HepG2 (cell line): ENCODE measurements around the gene FAP. TPM values are rescaled to one million over a fixed set of nuclear protein-coding genes. Genes with fewer than 3 reads are reported as not detected.

Experiments used
- ATAC-seq: fragments of 200-7000 bp; cut with Tn5 transposase; 3 replicates; pipeline ENCODE4 v1.9.1; 2020; ENCODE audit warnings: mild to moderate bottlenecking, moderate library complexity
- BruUV-seq: library from RNA; stranded (reverse); fragments of 400-500 nt; replicated peaks from 2 replicates; lab custom pipeline; 2021; lab: Mats Ljungman, UMichigan
- CTCF ChIA-PET: fragments of 300-600 bp; formaldehyde crosslinking; extraction: SDS; loops from one replicate; lab custom pipeline; 2021; ENCODE audit warnings: low total read pairs, inconsistent platforms, low intra/inter-chr PET ratio; lab: Yijun Ruan, JAX
- POLR2A ChIA-PET: fragments of 350-600 bp; sonication (Branson Sonifier 250); formaldehyde crosslinking; loops from one replicate; lab custom pipeline; 2020; ENCODE audit warnings: antibody characterized with exemption, inconsistent platforms; lab: Yijun Ruan, JAX
- DNase-seq: peaks from one replicate; pipeline ENCODE4 v3.0.0-alpha.2; 2015; ENCODE audit warnings: low spot score
- FAIRE-seq: peaks from 3 replicates; lab custom pipeline; 2011; peaks lifted over from hg19 to GRCh38; lab: Jason Lieb, UNC
- H2AFZ ChIP-seq: one replicate; pipeline ENCODE4 v1.6.1; 2011; ENCODE audit warnings: low read length, inconsistent platforms
- H3K27ac ChIP-seq: fragments of 300-600 bp; 3 replicates; pipeline ENCODE4 v1.8.0; 2011; ENCODE audit warnings: mixed run types, mild to moderate bottlenecking, mixed read lengths, low read length, inconsistent platforms; ENCODE audit not compliant: insufficient read depth; ENCODE audit errors: extremely low read length
- H3K27me3 ChIP-seq, 2 experiments: fragments of 200-600 bp in 1 of 2; 2 replicates in 1 of 2; 3 replicates in 1 of 2; pipeline versions ENCODE4 v1.6.0 to v1.8.0; 2011; ENCODE audit warnings: low read length in 2 of 2, mild to moderate bottlenecking in 2 of 2, moderate library complexity in 2 of 2, inconsistent platforms in 1 of 2; ENCODE audit not compliant: insufficient read depth in 2 of 2, control insufficient read depth in 1 of 2
- H3K36me3 ChIP-seq, 2 experiments: fragments of 200-600 bp in 1 of 2; replicated peaks in 1 of 2; 2 replicates in 1 of 2; 3 replicates in 1 of 2; pipeline versions ENCODE4 v1.5.1 to v1.8.0; 2011; ENCODE audit warnings: low read length in 2 of 2, inconsistent platforms in 1 of 2; ENCODE audit not compliant: insufficient read depth in 2 of 2, control insufficient read depth in 1 of 2
- H3K4me1 ChIP-seq: 2 replicates; pipeline ENCODE4 v1.5.1; 2012; ENCODE audit warnings: low read length, inconsistent platforms; ENCODE audit not compliant: insufficient read depth
- H3K4me2 ChIP-seq: 2 replicates; pipeline ENCODE4 v1.6.0; 2011; ENCODE audit warnings: low read depth, low read length, inconsistent platforms
- H3K4me3 ChIP-seq, 3 experiments: fragments of 200-600 bp in 1 of 3; sonication (generic), shearing (Covaris generic) in 1 of 3; replicated peaks in 1 of 3; 2 replicates each; pipeline ENCODE4 v1.5.1; 2011 to 2016; ENCODE audit warnings: low read length in 3 of 3, inconsistent platforms in 2 of 3, low read depth in 2 of 3, mild to moderate bottlenecking in 2 of 3, control low read depth in 1 of 3, mixed read lengths in 1 of 3; ENCODE audit not compliant: insufficient read depth in 1 of 3
- H3K79me2 ChIP-seq: one replicate; pipeline ENCODE4 v1.6.1; 2011; ENCODE audit warnings: low read length, inconsistent platforms; ENCODE audit not compliant: insufficient read depth
- H3K9ac ChIP-seq: 2 replicates; pipeline ENCODE4 v1.6.0; 2011; ENCODE audit warnings: mild to moderate bottlenecking, low read depth, low read length, inconsistent platforms; ENCODE audit not compliant: insufficient read depth
- H3K9me3 ChIP-seq: 2 replicates; pipeline ENCODE4 v1.5.1; 2012; ENCODE audit warnings: mild to moderate bottlenecking, low read length
- H4K20me1 ChIP-seq: 2 replicates; pipeline ENCODE4 v1.6.0; 2011; ENCODE audit warnings: inconsistent platforms, mild to moderate bottlenecking, low read length, moderate library complexity; ENCODE audit not compliant: insufficient read depth
- AKAP8 ChIP-seq: sonication (generic); formaldehyde crosslinking; IDR thresholded peaks from 2 replicates; pipeline ENCODE4 v1.5.1; 2020; ENCODE audit warnings: mild to moderate bottlenecking, missing genetic modification reagents
- ASH2L ChIP-seq: fragments of 300-600, 200-600 bp; sonication (generic); IDR thresholded peaks from 2 replicates; pipeline ENCODE4 v1.7.0; 2017; ENCODE audit warnings: low read depth, mild to moderate bottlenecking, moderate library complexity, mixed read lengths, low read length; ENCODE audit not compliant: insufficient read length
- DBP ChIP-seq: sonication (generic); formaldehyde crosslinking; IDR thresholded peaks from 2 replicates; pipeline ENCODE4 v1.4.0; 2020; ENCODE audit warnings: missing genetic modification reagents; ENCODE audit errors: not compliant biosample characterization
- KLF15 ChIP-seq: sonication (generic); formaldehyde crosslinking; IDR thresholded peaks from 2 replicates; pipeline ENCODE4 v1.8.1; 2023; ENCODE audit warnings: borderline replicate concordance, mild to moderate bottlenecking, inconsistent platforms, missing genetic modification reagents, mixed read lengths
- MIXL1 ChIP-seq: IDR thresholded peaks from 2 replicates; pipeline ENCODE4 v1.6.1; 2016
- ZBTB43 ChIP-seq: sonication (generic); formaldehyde crosslinking; conservative IDR thresholded peaks from 2 replicates; pipeline ENCODE4 v1.4.0; 2020; ENCODE audit warnings: missing genetic modification reagents
- ZFY ChIP-seq: sonication (generic); formaldehyde crosslinking; IDR thresholded peaks from 2 replicates; pipeline ENCODE4 v1.4.0; 2020; ENCODE audit warnings: missing genetic modification reagents
- ZNF563 ChIP-seq: sonication (generic); formaldehyde crosslinking; IDR thresholded peaks from 2 replicates; pipeline ENCODE4 v1.8.0; 2022; ENCODE audit warnings: mild to moderate bottlenecking, moderate library complexity, missing genetic modification reagents
- whole genome bisulfite sequencing: methylation state at CpG from one replicate; pipeline ENCODE4 v1.1.6; 2017; ENCODE audit warnings: low lambda C conversion rate; 5-methylcytosine and 5-hydroxymethylcytosine counted together
- in situ Hi-C: cut with HindIII; loops from 2 replicates; pipeline ENCODE4 v1.10.0; 2017; ENCODE audit warnings: low pct_unique_long_range_greater_than_20kb; ENCODE audit not compliant: extremely low pct_ligation_motif_present
- intact Hi-C: fragments of 100-400 bp; cut with micrococcal nuclease; formaldehyde crosslinking; loops from one replicate; pipeline ENCODE4 v1.10.0; 2022; ENCODE audit not compliant: unreplicated experiment
- polyA plus RNA-seq, 8 experiments: library from polyadenylated mRNA; depleted of rRNA in 3 of 8; stranded (reverse) in 7 of 8; unstranded in 1 of 8; fragments of >200 nt; fragmentation: Illumina TruSeq in 4 of 8; extraction: Trizol in 4 of 8; gene quantifications; 2 replicates each; pipeline versions ENCODE4 v1.2.1 to v1.2.3, GENCODE V29; 2011 to 2016; ENCODE audit warnings: low read depth in 4 of 8, missing spikeins in 1 of 8, mixed read lengths in 1 of 8; ENCODE audit not compliant: insufficient read depth in 1 of 8
- total RNA-seq, 5 experiments: library from RNA; depleted of rRNA; stranded (reverse); fragments of >200 nt; fragmentation: Illumina TruSeq; extraction: Trizol; gene quantifications; 2 replicates each; pipeline ENCODE4 v1.2.3, GENCODE V29; 2016; ENCODE audit warnings: low read depth in 1 of 5

FAP gene
- total and polyA plus RNA-seq, 2 of the 13 experiments (the other 11 are each of a cell fraction or from before 2014, with no cell fraction given): not detected

- in situ Hi-C loops (no loop called here), intact Hi-C loops (no loop called here)
- CTCF ChIA-PET: no interaction called here
- Histone ChIP-seq H3K4me1 (no peaks in the 10 kb centered on the region), H3K36me3 (no peaks in the 10 kb centered on the region), H3K9ac (no peak overlapping the region), H3K27me3 (no peaks in the 10 kb centered on the region), H3K27ac (no peak overlapping the region), H3K4me3 (no peak overlapping the region), H3K4me2 (no peak overlapping the region), H2AFZ (no peak overlapping the region), H4K20me1 (no peaks in the 10 kb centered on the region), H3K79me2 (no peaks in the 10 kb centered on the region), H3K9me3 (no peaks in the 10 kb centered on the region)
- no peak for FAIRE-seq
- TF ChIP-seq ZNF563 (CRISPR knock-in tag) (no peak), KLF15 (CRISPR knock-in tag) (no peak), AKAP8 (CRISPR knock-in tag) (no peak), ZFY (no peak), ZBTB43 (no peak), DBP (CRISPR knock-in tag) (no peak), ASH2L (no peak), MIXL1 (CRISPR knock-in tag) (no peak)
- ATAC-seq: no peak
- WGBS: 24% methylated on average over 2 of the region's 2 CpGs
- POLR2A ChIA-PET: no interaction called here
- DNase-seq: no peak
- BruUV-seq: no TSS peak
Observed at GRCh38 chr2:162256591-162256991, 13.3 kb upstream of the FAP start.
